Endometrial microvascular endothelial cells (primary cell): ENCODE results near the gene NTM. TPM values are rescaled to one million over a fixed set of nuclear protein-coding genes. Genes with fewer than 3 reads are reported as not detected.

Experiments used
- in situ Hi-C: cut with HindIII; loops from 2 replicates; pipeline ENCODE4 v1.10.0; 2017; ENCODE audit warnings: low sequenced_read_pairs, low pct_unique_long_range_greater_than_20kb; ENCODE audit errors: inconsistent ontology term
- total RNA-seq: library from RNA; depleted of rRNA; stranded (reverse); fragments of >200 nt; gene quantifications from one replicate; pipeline ENCODE4 v1.2.3, GENCODE V29; 2015; ENCODE audit errors: inconsistent ontology term

NTM gene
- total RNA-seq, 1 donor from 2014 or later: 4.3 TPM

DNA sequence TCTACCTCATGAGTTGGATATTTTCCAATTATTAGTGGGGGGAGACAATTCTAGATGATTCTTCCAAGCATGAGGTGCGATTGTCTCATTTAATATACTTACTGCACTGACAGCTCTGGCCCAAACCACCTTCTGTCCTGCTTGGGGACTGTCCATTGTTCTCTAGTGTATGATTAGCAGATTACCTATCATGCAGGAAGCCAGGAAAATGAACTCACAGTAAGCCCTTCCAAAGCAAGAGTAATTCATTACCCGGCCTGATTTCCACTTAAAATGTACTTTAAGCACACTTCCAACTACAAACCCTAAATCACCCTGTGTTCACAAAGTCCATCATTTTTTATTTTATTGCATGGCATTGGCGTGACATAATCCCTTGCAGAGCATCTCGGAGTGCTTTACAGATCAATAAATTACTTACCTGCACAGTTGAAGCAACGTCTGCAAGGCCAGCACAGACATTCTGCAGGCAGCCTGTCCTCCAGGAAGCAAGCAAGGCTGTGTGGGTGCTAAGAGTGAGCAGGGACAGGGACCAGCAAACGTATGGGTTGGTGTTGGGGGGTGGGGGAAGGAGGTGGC, 838.2 kb downstream of the NTM start:
- in situ Hi-C loops: no loop called here

DNA sequence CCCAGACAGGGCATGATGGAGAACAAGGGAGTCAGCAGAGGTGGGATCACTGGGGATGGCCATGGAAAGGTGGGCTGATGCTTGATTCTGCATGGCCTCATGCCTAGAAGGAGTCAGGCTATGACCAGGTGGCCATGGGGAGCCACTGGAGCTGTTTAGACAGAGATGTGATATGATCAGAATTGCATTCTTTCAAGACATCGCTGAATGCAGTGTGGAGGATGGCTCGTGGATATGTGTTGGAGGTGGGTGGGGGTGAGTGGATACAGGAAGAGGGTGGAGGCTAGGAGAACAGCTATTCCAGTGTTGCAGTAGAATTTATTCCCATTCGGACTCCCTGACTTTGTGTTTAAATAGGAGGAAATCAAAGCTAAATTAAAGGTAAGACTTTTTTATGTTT, 841.1 kb downstream of the NTM start:
- in situ Hi-C loops: no loop called here

DNA sequence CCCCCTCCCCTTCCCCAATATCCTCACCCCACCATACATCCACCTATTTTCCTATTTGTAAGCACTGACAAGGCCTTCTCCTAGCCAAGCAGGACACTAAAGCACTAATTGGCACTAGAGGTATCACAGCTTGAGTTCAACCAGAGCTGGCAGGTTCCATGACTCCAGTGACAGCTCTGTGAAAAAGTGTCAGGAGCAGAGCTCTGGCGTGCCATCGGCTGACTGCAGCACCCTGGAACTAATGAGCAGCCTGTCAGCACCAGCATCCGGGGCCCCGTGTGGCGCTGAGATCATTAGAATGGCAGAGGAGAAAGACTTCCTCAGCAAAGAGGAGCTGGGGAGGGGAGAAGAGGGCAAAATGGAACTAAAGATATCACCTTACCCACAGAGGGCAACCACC, 847.4 kb downstream of the NTM start:
- in situ Hi-C loops: no loop called here

DNA sequence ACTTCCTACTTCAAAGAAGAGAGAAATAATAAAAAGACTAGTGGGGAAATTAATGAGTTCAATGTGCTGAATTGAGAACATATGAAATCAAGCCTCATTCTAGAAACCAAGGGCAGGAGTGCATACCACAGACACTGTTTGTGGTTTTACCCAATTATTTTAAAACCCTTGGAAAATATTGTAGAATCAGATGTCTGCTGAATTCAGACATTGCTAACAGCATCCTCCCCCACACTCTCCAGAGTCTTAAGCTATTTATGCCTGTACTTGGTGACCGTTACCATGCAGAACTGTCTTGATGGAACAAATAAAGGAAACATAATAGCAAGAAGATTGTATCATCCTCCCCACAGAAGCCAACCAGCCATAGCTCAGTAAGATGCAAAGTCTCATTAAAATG, 850.1 kb downstream of the NTM start:
- in situ Hi-C loops: no loop called here

DNA sequence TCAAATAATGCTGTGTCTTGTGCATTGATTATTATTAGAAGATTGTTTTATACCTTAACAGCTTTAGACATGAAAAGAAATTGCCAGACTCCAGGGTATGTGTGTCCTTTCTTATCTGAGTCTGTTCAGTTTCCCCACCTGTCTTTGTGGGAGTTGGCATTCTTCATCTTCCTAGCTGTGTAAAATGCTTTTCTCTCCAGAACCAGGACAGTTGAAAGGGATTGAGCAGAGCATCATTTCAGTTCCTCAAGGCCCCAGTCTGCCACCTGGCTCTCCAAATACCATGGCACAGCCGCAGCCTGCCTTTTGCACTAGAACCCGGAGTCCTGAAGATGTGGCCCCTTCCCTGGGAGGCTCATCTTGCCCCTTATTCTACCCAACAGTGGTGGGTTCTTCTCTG, 851.9 kb downstream of the NTM start:
- in situ Hi-C loops: no loop called here

DNA sequence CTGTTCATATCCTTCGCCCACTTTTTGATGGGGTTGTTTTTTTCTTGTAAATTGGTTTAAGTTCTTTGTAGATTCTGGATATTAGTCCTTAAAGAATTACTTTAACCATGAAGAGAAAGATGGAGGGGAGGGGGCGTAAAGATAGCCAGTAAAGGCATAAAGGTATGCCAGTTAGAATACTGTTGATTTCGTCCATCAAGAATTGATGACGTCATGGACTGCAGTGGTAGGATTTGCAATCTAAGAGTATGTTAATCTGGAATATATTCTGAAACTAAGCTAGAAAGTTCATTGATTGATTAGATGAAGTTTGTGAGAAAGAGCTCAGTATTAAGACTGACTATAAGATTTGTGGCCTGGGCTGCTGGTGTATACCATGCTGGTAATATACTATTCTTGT, 856.1 kb downstream of the NTM start:
- in situ Hi-C loops: no loop called here

DNA sequence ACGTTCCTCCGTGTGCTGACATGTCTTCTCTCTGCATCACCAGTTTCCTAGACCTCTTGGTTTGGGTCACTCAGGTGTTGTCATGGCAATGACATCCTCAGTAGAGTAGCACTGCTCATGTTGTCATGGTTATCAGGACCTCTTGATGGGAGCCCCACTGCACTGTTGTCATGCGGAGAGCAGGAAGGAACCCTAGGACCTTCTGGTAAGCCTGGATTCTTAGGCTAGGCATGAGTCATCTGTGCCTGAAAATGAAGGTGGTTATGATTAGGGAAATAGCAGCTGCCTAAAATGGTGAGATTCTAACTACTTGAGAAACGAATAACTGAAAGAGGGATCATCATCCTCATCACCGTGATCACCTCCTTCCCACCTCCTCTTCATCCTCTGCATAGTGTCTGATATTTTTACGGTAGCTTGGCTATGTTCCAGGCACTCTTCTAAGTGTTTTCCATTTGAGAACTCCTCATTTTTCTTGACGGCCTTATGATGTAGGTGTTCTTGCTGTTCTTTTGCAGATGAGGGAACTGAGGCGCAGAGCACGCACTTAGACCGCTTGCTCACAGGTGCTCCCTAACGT, 858.4 kb downstream of the NTM start:
- in situ Hi-C loops: no loop called here

DNA sequence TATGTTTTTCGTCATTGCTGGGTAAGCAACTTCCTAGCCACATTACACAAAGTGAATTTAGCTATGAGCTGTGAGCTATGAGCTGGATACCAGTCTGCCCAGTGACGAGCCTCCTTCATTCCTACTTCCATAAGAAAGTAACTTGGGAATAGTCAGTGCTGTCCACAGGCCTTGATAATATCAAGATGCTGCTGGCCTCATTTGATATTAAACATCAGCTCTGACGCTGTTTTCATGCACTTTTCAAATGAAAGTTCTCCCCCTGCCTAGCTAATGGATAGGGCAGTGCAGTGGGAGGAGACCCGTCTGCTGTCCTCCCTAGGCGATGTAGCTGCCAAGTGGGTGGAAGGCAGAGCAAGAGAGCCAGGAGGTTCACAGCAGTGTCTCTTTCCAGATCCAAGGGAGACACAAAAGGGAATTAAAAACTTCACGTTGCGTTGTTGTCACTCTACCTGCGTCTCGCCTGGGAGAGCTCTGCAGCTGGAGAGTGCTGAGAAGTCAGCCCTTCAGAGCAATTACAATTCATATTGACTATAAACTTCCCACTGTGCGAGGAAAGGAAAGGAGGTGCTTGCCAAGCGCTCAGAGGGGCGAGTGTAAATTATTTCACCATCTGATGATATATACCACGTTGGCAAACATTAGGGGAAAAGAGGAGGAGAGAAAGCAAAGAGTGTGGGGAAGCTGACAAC, 861.4 kb downstream of the NTM start:
- in situ Hi-C loops: no loop called here

DNA sequence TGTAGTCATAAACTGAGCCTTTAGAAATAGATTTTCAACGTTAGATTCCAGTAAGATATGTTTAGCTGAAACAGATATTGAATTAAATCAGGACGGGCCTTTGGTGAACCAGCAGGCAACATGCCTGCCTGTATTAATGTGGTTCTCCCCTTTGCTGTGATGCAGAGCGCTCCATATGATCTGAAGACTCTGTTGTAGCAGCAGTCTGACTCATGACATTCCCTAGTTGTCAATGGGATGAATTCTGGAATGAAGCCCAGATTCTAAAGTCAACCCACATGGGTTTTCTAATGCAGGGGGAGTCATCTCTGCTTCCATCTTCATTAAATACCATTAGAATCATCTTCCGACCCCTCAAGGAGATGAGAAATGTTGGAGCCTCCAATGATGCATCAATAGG, 864.5 kb downstream of the NTM start:
- in situ Hi-C loops: no loop called here

DNA sequence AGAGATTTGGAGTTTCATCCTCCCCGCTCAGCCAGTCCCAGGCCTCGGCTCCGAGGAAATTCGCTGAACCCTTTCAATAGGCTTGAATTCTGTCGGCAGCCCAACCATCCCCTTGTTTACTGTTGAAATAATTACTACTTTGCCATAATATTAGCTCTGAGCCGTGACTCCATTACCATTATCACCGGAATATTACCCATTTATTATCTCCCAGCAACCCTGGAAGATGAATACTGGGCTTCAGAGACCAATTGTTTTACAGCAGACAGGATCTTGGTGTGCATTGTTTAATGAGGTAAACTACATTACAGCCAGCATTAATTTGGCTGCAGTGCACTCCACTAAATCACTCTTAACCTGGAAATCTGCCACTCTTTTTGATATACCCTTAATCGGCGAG, 867.4 kb downstream of the NTM start:
- in situ Hi-C loops: no loop called here

DNA sequence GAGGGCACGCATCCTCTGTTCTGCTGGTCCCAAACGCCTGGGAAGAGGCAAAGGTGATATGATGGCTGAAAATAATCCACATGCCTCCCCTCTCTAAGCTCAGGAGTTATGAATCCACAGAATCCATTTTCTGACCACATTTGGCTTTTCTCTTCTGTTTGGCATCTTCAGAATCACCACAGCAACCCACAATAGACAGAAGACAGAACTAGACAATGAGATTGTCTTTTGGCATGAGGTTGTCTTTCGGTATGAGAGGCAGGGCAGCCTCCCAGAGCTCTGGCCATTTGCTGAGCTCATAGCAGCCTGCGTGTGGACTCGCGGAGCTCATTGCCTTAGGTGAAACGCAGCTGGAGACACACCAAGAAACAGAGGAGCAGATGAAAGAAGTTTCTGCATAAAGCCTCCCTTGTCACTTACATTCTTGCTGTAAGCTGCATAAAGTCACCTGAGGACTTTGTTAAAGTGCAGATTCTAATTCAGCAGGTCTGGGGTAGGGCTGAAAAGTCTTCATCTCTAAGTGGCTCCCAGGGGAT, 868.0 kb downstream of the NTM start:
- in situ Hi-C loops: no loop called here

DNA sequence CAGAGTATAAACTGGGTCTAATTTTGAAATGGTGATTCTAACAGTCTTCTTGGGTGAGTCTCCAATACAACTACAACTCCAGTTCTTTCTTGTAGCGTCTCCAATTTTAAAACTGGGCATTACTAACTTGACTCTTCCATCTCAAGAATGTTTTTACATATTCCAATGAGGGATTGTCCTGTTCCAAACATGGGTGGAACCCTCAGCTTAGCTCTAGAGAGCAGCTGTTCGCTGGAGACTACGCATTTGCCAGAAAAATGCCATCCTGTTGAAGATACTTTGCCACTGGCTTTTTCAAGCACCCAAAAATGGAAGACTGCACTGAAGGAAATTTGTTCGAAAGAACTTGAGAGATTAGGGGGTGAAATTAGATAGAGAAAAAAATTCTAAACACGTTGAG, 870.0 kb downstream of the NTM start:
- in situ Hi-C loops: no loop called here

DNA sequence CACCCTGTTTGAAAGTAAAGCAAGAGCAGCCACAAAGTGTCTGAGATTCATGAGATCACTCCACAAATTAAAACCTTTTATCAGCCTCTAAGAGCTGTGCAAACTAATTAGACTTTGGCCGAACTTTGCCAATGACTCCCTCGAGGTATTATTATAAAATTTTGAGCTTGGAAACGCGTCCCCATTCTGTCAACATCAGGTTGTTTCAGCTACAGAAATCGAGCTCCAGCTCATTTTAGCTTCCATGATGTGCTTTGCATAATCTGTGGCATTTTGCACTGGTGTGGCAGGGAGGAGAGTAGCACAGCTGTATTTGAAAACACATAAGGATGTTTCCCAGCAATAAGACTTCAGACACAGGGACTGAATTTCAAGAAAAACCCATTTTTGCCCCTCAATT, 872.2 kb downstream of the NTM start:
- in situ Hi-C loops: no loop called here

DNA sequence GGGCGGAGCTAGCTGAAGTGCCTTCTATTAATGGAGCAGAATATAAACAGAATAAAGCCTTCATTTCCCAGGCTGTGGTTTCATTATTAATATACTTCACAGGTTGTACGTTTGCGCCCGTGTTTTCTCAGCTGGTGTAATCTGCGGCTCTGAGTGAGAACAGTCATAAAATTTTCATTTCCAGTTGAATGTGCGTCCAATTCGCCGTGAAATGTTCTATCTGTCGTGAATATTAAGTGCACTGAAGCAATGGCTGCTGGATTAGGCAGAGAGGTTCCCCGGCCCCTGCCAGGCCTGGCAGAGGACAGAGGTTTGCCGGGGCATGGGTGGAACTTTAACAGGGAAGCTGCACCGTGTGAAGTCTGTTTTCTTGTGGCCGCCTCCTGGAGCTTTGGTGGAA, 874.4 kb downstream of the NTM start:
- in situ Hi-C loops: no loop called here

DNA sequence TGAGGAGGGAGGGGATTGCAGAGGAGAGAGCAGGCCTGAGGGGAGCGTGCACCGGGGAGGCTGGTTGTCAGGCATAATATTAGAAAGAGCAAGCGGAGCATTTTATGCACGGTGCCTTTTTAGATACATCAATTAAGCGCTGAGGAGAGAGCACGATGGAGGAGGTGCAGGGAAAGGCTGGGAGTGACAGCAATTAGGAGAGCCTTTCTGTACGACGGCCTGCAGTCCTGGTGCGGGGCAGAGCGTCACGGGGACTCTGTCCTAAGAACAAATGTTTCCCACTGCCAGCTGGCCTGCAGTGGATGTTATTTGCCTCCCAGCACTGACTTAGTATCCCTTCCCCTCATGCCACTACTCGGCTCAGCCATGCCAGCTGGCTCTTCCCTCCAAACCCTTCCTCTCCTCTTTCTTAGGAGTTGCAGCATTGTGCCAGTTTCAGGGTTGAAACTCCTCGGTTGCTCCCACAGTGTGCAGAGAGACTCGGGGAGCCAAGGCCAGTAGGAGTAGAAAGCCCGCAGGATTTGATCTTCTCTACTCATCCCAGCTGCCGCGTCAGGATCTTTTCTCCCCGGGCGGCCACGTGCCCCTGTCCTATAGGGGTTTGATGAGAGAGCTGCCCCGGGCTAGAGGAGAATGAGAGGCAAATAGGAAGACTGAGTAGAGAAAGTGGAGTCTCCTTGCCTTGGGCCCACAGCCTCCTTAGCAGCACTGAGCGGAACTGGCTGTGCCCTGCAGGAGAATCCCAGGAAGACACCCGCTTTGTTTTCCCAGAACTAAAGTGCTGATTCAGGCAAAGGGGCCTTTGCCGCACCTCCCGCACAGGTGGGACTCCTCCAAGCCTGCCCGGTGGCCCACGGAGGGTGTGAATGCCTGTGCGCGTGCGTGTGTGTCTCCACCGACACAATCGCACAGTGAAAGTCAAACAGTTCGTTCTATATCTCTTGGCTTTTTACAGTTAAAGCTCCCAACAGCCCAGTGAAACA, 875.3 kb downstream of the NTM start:
- in situ Hi-C loops: no loop called here

DNA sequence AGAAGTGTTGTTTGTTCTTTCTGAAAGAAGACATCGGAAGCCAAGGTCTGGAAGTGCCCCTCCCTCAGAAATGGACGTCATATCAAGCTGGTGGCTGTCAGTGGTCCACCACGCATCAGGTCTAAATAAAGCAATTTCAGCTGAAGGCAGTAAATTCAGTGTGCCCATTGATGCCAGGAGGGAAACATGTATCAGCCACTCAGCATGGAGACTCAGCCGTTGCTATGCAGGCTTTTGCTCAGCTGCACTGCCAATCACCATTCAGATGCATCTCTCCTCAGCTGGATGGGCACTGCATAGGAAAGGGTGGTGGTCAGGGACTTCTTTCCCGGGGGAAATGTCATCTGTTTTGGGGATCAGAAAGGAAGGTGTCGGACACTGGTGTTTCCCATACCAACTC, 878.2 kb downstream of the NTM start:
- in situ Hi-C loops: no loop called here

DNA sequence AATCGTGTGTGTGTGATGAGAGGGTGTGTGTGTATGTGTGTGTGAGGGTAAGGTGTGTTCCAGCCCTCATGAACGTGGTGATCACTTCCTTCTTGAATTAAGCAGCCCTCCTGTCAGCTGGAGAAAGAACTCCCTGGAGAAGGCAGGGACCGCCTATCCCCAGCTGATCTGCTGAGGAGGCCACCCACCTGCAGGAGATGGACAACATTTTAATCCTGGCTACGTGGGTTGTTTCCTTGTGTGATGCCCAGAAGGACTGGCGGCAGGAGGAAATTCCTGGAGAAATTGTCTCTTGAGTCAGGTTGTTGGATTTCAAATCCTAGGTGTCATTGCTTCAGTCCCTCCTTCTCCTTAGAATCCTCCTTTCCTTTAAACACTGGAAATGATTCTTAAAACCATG, 878.8 kb downstream of the NTM start:
- in situ Hi-C loops: no loop called here

DNA sequence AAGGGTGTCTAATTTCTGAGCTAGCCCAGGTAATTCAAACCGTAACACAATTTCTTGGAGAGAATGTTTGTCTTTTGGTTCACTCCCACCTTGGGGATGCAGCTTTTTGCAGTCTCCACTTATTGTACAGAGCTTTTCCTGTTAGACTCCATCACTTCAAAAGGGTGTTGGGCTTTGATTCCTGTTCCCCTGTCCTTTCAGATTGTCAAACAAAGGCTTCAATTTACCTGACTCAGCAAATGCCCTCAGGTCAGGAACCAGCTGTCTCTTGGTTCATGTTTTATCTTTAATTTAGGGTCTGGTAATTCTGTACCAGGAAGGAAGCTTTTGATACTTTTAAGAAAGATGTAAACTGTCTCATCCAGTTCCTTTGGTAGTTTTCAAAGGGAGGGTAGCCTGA, 880.6 kb downstream of the NTM start:
- in situ Hi-C loops: no loop called here

DNA sequence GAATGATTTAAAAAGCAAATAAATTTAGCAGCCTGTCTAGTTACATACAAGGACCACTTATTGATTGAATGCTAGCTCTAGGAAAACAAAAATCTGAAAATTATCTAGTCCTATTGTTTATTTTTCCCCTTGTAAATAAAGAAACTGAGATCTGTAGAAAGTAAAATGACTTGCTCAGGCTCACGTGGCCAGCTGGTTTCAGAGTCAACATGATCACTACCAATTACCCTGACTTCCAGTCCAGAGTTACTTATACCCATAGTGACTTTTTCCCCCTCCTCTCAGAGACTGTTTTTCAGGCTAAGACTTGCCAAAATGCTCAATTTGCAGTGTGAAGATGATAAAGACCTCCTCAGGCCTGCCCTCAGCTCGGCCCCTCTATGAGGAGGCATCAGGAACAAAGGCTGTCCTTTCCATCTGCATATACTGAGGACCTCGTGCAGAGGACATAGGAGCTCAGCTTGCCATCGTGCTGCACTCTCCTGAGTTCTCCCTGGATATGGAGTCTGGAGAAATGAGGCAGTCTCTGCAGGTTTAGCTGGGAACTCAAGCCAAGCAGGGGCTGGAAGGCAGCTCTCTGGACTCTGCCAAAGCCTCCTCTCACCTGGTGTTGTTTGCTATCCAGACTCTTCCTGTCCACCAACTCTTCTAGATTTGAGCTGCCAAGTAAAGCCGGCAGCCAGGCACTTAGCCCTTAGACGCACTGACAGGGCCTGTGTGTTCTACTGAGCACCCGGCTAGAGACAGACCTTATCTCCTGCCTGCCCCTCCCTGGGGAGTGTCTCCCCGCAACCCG, 883.3 kb downstream of the NTM start:
- in situ Hi-C loops: no loop called here
